Right lobe of liver (tissue), 4 donors: ENCODE results near the gene LETM1.

ENCODE experiments used
- POLR2A ChIP-seq: fragments of 450-650 bp; IDR thresholded peaks from one replicate; pipeline ENCODE4 v1.6.1; 2017; ENCODE audit warnings: antibody characterized with exemption, mild to moderate bottlenecking
- TF ChIP-seq, protein P1 (sequence below), 4 donors: fragments of 200-600 bp in 3 of 4; fragments of 450-650 bp in 1 of 4; IDR thresholded peaks; one replicate each; pipeline versions ENCODE4 v1.5.1 to v1.8.0; 2016 to 2022; ENCODE audit warnings: antibody characterized with exemption in 4 of 4, mild to moderate bottlenecking in 2 of 4
- donor health status: DM: no; HTN: no; CAD: no.
- donor health status: DM: no; HTN: no; CAD: no.
- donor health status: DM: no; HTN: yes; CAD: no.

DNA sequence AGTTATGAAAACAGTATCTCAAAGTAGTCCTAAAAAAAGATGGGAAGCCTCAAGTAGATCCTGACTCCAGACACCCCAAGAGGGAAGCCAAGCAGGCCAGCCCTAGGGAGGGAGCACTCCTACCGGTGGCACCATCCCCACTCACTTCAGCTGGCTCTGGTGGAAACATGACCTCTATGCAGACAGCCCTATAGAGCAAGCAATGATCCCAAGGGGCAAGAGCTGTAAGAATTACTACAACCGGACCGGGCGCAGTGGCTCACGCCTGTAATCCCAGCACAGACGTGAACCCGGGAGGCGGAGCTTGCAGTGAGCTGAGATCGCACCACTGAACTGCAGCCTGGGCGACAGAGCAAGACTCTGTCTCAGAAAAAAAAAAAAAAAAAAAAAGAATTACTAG, 5.7 kb downstream of the LETM1 start:
- TF ChIP-seq, protein P1, sequence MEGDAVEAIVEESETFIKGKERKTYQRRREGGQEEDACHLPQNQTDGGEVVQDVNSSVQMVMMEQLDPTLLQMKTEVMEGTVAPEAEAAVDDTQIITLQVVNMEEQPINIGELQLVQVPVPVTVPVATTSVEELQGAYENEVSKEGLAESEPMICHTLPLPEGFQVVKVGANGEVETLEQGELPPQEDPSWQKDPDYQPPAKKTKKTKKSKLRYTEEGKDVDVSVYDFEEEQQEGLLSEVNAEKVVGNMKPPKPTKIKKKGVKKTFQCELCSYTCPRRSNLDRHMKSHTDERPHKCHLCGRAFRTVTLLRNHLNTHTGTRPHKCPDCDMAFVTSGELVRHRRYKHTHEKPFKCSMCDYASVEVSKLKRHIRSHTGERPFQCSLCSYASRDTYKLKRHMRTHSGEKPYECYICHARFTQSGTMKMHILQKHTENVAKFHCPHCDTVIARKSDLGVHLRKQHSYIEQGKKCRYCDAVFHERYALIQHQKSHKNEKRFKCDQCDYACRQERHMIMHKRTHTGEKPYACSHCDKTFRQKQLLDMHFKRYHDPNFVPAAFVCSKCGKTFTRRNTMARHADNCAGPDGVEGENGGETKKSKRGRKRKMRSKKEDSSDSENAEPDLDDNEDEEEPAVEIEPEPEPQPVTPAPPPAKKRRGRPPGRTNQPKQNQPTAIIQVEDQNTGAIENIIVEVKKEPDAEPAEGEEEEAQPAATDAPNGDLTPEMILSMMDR (IDR thresholded peaks at IDR 0.05), result no peak
- no peak for TF ChIP-seq POLR2A
